ENCODE measurements around the gene NCCRP1. TPM values are rescaled to one million over a fixed set of nuclear protein-coding genes. Genes with fewer than 3 reads are reported as not detected.

NCCRP1 gene
- total RNA-seq, 1 experiment from 2014 or later: 23.2 TPM

DNA sequence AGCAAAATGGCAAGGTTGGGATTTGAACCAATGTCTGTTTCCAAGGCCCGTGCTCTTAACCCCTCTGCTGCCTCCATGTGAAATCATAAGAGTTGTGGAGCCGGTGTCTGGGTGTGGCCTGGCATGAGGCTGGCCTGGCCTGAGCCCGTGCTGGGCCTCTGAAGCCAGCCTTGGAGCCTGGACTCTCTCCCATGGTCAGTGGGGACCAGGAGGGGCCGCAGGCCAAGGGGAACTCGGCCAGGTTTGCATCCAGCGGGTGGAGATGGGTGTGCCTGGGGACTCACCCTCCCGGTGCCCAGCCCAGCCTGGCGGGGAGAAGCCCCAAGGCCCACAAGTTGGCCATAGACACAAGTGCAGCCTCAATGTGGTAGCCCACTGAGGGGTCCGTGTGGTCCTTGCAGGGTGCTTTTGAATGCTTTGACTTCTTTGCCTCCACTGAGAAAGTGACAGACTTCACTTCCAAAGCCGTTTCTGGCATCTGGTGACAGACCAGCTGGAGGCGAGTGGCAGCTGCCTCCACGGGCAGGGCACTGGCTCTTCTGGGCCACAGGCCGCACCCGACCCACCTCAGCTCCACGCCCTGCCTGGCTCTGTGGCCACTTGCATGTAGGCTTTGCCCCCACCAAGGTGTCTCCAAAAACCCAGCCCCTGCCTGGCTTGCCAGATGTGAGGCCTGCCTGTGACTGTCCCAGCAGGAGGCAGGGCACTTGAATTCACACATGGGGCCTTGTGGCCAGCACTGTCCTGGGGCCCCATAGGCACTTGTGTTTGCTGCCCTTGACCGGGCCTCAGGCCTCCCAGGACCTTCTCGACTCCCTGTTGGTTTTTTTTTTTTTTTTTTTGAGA is 26.2 kb upstream of the NCCRP1 start:
- no peaks in the 10 kb centered on the region for H3K27me3 ChIP-seq (ENCODE audit: insufficient read depth, low read depth)
- CTCF ChIA-PET: no interaction called here
- no TSS peak for BruUV-seq (replicated peaks)

DNA sequence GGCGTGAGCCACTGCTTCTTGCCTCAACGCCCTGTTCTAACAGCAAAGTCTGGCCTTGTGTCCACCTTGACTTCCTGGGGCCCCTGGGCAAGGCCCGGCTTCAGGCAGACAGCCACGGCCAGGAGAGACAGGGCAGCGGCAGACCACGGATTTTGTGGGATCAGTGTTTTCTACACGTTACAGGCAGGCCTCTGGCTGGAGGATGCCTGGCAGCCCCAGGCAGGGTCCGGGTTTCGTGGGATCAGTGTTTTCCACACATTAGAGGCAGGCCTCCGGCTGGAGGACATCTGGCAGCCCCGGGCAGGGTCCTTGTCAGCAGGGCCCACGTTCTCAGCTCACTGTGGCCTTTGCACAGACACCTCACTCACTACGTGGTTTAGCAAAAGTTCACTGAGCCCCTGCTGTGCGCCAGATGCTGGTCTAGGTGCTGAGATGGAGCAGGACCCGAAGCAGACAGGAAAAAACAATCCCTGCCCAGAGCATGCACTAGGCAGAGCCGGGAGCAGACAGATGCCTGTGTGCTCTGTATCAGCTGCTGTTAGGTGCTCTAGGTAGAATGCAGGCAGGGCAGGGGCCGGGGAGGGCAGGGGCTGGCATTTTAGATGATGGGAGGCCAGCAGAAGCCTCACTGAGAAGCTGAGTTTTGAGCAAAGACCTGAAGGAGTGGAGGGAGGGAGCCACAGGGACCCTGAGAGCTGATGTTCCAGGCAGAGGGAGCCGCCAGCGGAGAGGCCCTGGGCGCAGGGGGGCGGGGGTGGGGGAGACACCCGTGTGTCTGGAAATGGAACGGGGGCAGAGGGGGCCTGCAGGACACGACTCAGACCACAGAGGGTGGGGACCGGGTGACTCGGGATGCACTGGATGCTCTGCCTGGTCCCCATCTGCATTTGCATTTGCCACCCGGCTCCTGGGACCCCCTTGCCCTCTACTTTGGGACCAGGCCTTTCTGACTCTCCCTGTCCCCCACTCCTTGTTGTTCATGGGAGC is 25.0 kb upstream of the NCCRP1 start:
- TF ChIP-seq, protein P1, sequence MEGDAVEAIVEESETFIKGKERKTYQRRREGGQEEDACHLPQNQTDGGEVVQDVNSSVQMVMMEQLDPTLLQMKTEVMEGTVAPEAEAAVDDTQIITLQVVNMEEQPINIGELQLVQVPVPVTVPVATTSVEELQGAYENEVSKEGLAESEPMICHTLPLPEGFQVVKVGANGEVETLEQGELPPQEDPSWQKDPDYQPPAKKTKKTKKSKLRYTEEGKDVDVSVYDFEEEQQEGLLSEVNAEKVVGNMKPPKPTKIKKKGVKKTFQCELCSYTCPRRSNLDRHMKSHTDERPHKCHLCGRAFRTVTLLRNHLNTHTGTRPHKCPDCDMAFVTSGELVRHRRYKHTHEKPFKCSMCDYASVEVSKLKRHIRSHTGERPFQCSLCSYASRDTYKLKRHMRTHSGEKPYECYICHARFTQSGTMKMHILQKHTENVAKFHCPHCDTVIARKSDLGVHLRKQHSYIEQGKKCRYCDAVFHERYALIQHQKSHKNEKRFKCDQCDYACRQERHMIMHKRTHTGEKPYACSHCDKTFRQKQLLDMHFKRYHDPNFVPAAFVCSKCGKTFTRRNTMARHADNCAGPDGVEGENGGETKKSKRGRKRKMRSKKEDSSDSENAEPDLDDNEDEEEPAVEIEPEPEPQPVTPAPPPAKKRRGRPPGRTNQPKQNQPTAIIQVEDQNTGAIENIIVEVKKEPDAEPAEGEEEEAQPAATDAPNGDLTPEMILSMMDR (conservative IDR thresholded peaks at IDR 0.05): no peak
- TF ChIP-seq EZH2 (IDR thresholded peaks at IDR 0.05; ENCODE audit: low read depth): no peak
- ChIA-PET POLR2A (ENCODE audit: unreplicated experiment) (no interaction called here), CTCF (no interaction called here)
- Histone ChIP-seq H3K4me1 (replicated peaks; ENCODE audit: insufficient read depth) (peaks cover 17% of the 10 kb centered on the region), H2AFZ (no peak overlapping the region), H3K9me3 (ENCODE audit: insufficient read depth, low read depth) (no peaks in the 10 kb centered on the region), H3K4me2 (no peak overlapping the region), H3K36me3 (ENCODE audit: low read depth) (no peaks in the 10 kb centered on the region), H3K27me3 (ENCODE audit: insufficient read depth, low read depth) (no peaks in the 10 kb centered on the region), H3K27ac (no peak overlapping the region), H3K79me2 (ENCODE audit: low read depth) (peaks cover 12% of the 10 kb centered on the region), H3F3A (ENCODE audit: insufficient read depth, low read depth) (peaks cover 10% of the 10 kb centered on the region), H3K4me3 (no peak overlapping the region), H4K20me1 (ENCODE audit: insufficient read depth) (peaks cover 25% of the 10 kb centered on the region; the same call in 1 of the 2 replicates), H3K9me2 (ENCODE audit: insufficient read depth) (no peaks in the 10 kb centered on the region)
- DNase-seq: no peak
- no TSS peak for BruUV-seq (replicated peaks)
- intact Hi-C loops (cut with micrococcal nuclease; ENCODE audit: unreplicated experiment): no loop called here

More for the DNA sequence above, 26.2 kb upstream of the NCCRP1 start:
- TF ChIP-seq EZH2 (IDR thresholded peaks at IDR 0.05; ENCODE audit: low read depth): no peak
- TF ChIP-seq, protein P1 (conservative IDR thresholded peaks at IDR 0.05): no peak
- Histone ChIP-seq H3K79me2 (ENCODE audit: low read depth) (peaks cover 17% of the 10 kb centered on the region), H3K9me3 (ENCODE audit: insufficient read depth, low read depth) (no peaks in the 10 kb centered on the region), H3K36me3 (ENCODE audit: low read depth) (no peaks in the 10 kb centered on the region), H2AFZ (no peak overlapping the region), H3K4me1 (replicated peaks; ENCODE audit: insufficient read depth) (peaks cover 28% of the 10 kb centered on the region), H3K9me2 (ENCODE audit: insufficient read depth) (no peaks in the 10 kb centered on the region), H4K20me1 (ENCODE audit: insufficient read depth) (peaks cover 32% of the 10 kb centered on the region; the same call in 1 of the 2 replicates), H3F3A (ENCODE audit: insufficient read depth, low read depth) (peaks cover 19% of the 10 kb centered on the region), H3K4me2 (no peak overlapping the region), H3K4me3 (no peak overlapping the region), H3K27ac (no peak overlapping the region)
- intact Hi-C loops (cut with micrococcal nuclease; ENCODE audit: unreplicated experiment): no loop called here
- POLR2A ChIA-PET (ENCODE audit: unreplicated experiment): no interaction called here
- no peak for DNase-seq

DNA sequence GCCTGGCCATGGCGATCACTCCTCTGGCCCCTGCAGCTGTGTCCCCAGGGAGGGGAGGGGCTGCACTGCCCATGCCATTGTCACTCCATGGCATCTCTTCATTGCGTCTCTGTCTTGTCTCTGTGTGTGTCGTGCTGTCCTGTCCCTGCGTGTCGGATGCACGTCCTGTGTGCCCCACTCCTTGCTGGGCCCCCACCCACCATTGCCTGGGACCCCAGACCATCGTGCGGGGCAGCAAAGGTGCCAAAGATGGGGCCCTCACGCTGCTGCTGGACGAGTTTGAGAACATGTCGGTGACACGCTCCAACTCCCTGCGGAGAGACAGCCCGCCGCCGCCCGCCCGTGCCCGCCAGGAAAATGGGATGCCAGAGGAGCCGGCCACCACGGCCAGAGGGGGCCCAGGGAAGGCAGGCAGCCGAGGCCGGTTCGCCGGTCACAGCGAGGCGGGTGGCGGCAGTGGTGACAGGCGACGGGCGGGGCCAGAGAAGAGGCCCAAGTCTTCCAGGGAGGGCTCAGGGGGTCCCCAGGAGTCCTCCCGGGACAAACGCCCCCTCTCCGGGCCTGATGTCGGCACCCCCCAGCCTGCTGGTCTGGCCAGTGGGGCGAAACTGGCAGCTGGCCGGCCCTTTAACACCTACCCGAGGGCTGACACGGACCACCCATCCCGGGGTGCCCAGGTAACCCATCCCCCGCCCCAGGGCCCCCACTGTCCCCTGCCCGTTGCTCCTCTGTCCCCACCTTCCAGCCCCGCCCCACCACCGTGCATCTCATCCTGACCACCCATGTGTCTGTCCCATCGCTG is 23.9 kb upstream of the NCCRP1 start:
- TF ChIP-seq EZH2 (IDR thresholded peaks at IDR 0.05; ENCODE audit: low read depth): no peak
- TF ChIP-seq, protein P1 (conservative IDR thresholded peaks at IDR 0.05): no peak
- DNase-seq: no peak
- no peaks in the 10 kb centered on the region for H3K9me3 ChIP-seq (ENCODE audit: insufficient read depth, low read depth)
- no TSS peak for BruUV-seq (replicated peaks)
- POLR2A ChIA-PET (ENCODE audit: unreplicated experiment): no interaction called here
- CTCF ChIA-PET: no interaction called here
- peaks cover 10% of the 10 kb centered on the region for H3K79me2 ChIP-seq (ENCODE audit: low read depth)
- H3K4me2 ChIP-seq: no peak overlapping the region
- H3K27me3 ChIP-seq (ENCODE audit: insufficient read depth, low read depth): no peaks in the 10 kb centered on the region
- H3K36me3 ChIP-seq (ENCODE audit: low read depth): no peaks in the 10 kb centered on the region
- no peak overlapping the region for H3K27ac ChIP-seq
- no peak overlapping the region for H2AFZ ChIP-seq
- peaks cover 6% of the 10 kb centered on the region for H3K4me1 ChIP-seq (replicated peaks; ENCODE audit: insufficient read depth)
- H3F3A ChIP-seq (ENCODE audit: insufficient read depth, low read depth): peaks cover under 1% of the 10 kb centered on the region; the same call in 1 of the 2 replicates
- no peak overlapping the region for H3K4me3 ChIP-seq
- H4K20me1 ChIP-seq (ENCODE audit: insufficient read depth): peaks cover 15% of the 10 kb centered on the region; the same call in 1 of the 2 replicates
- intact Hi-C loops (cut with micrococcal nuclease; ENCODE audit: unreplicated experiment): no loop called here
- no peaks in the 10 kb centered on the region for H3K9me2 ChIP-seq (ENCODE audit: insufficient read depth)

Measured in PC-9 (cell line).